Fibroblast of the aortic adventitia (primary cell): ENCODE measurements around the gene TNS3. TPM values are rescaled to one million over a fixed set of nuclear protein-coding genes. Genes with fewer than 3 reads are reported as not detected.

Experiments
- DNase-seq: peaks from one replicate; pipeline ENCODE4 v3.0.0-alpha.2; 2010; ENCODE audit warnings: low read depth
- H3K4me3 ChIP-seq: 2 replicates; pipeline ENCODE4 v1.5.1; 2011; ENCODE audit warnings: low read depth, mild to moderate bottlenecking, control low read depth, low read length, moderate library complexity
- CTCF ChIP-seq: IDR thresholded peaks from 2 replicates; pipeline ENCODE4 v1.5.1; 2011; ENCODE audit warnings: mild to moderate bottlenecking, low read length, control low read depth, inconsistent platforms; ENCODE audit not compliant: insufficient read depth
- total RNA-seq: library from RNA; depleted of rRNA; stranded (reverse); fragments of >200 nt; gene quantifications from 2 replicates; pipeline ENCODE4 v1.2.3, GENCODE V29; 2012; ENCODE audit warnings: low replicate concordance

Gene TNS3
- total RNA-seq, 1 donor, result 28.3 TPM

- TF ChIP-seq CTCF, result no peak
- no peak overlapping the region for H3K4me3 ChIP-seq
- no peak for DNase-seq
These were observed 226.2 kb downstream of the TNS3 start for GRCh38 chr7:47355684-47356083.

- no peak for DNase-seq
These were observed 226.9 kb downstream of the TNS3 start for GRCh38 chr7:47354831-47355541.

GRCh38 chr7:47354071-47354470 lies 227.8 kb downstream of the TNS3 start:
- H3K4me3 ChIP-seq, result no peak overlapping the region
- no peak for TF ChIP-seq CTCF
- DNase-seq, result no peak

More at GRCh38 chr7:47354831-47355541, 226.9 kb downstream of the TNS3 start:
- no peak overlapping the region for H3K4me3 ChIP-seq
- no peak for TF ChIP-seq CTCF

- H3K4me3 ChIP-seq, result no peak overlapping the region
- DNase-seq, result no peak
- no peak for TF ChIP-seq CTCF
These were observed 229.4 kb downstream of the TNS3 start for GRCh38 chr7:47352394-47352968.

- TF ChIP-seq CTCF, result no peak
- H3K4me3 ChIP-seq, result no peak overlapping the region
- DNase-seq, result no peak
These were observed 230.4 kb downstream of the TNS3 start for GRCh38 chr7:47351233-47352154.

- TF ChIP-seq CTCF, result no peak
- no peak for DNase-seq
- H3K4me3 ChIP-seq, result no peak overlapping the region
These were observed 231.5 kb downstream of the TNS3 start for GRCh38 chr7:47350425-47350824.
